IMR-90 (cell line): ENCODE results near the gene GCNT2. TPM values are rescaled to one million over a fixed set of nuclear protein-coding genes. Genes with fewer than 3 reads are reported as not detected.
A peak's percentile ranks its signal among the peaks of the same experiment; 100 is the strongest.

Source experiments
- ATAC-seq: fragments of 200-7000 bp; cut with Tn5 transposase; 2 replicates; pipeline ENCODE4 v1.9.1; 2020; ENCODE audit warnings: low read depth, mild to moderate bottlenecking, moderate library complexity
- BruUV-seq: library from RNA; stranded (reverse); fragments of 400-500 nt; replicated peaks from 2 replicates; lab custom pipeline; 2021; lab: Mats Ljungman, UMichigan
- CTCF ChIA-PET: fragments of 300-600 bp; formaldehyde crosslinking; extraction: SDS; loops from one replicate; lab custom pipeline; 2021; ENCODE audit warnings: antibody characterized with exemption; lab: Yijun Ruan, JAX
- POLR2A ChIA-PET: fragments of 300-600 bp; sonication (Branson Sonifier 250); formaldehyde crosslinking; loops from one replicate; lab custom pipeline; 2022; ENCODE audit warnings: antibody characterized with exemption; ENCODE audit not compliant: unreplicated experiment; lab: Charles Lee
- DNase-seq: peaks from one replicate; pipeline ENCODE4 v3.0.0; 2013
- H2AFZ ChIP-seq: replicated peaks from 2 replicates; pipeline ENCODE3; 2013; ENCODE audit warnings: low read length, mild to moderate bottlenecking; ENCODE audit not compliant: poor library complexity
- H2AK5ac ChIP-seq: 2 replicates; pipeline ENCODE4 v1.6.1; 2013; ENCODE audit warnings: low read depth, low read length, inconsistent platforms
- H2AK9ac ChIP-seq: replicated peaks from 2 replicates; pipeline ENCODE3; 2013; ENCODE audit warnings: mild to moderate bottlenecking, low read depth, low read length, moderate library complexity; ENCODE audit not compliant: poor library complexity
- H2BK120ac ChIP-seq: 2 replicates; pipeline ENCODE4 v1.6.1; 2013; ENCODE audit warnings: low read depth, low read length, inconsistent platforms
- H2BK15ac ChIP-seq: 3 replicates; pipeline ENCODE4 v1.6.1; 2013; ENCODE audit warnings: low read depth, low read length, inconsistent platforms
- H2BK20ac ChIP-seq: 2 replicates; pipeline ENCODE4 v1.6.1; 2013; ENCODE audit warnings: low read depth, mild to moderate bottlenecking, inconsistent platforms, low read length, moderate library complexity
- H2BK5ac ChIP-seq: 2 replicates; pipeline ENCODE4 v1.6.1; 2013; ENCODE audit warnings: mild to moderate bottlenecking, low read depth, low read length, inconsistent platforms; ENCODE audit not compliant: poor library complexity, severe bottlenecking
- H3K14ac ChIP-seq: replicated peaks from 2 replicates; pipeline ENCODE4 v1.6.1; 2013; ENCODE audit warnings: low read depth, low read length, inconsistent platforms
- H3K18ac ChIP-seq: 2 replicates; pipeline ENCODE4 v1.6.1; 2013; ENCODE audit warnings: low read depth, low read length, control low read depth
- H3K23ac ChIP-seq: 2 replicates; pipeline ENCODE4 v1.6.1; 2013; ENCODE audit warnings: low read depth, low read length, inconsistent platforms
- H3K27ac ChIP-seq: 2 replicates; pipeline ENCODE4 v1.5.1; 2013; ENCODE audit warnings: mild to moderate bottlenecking, control low read depth, low read length; ENCODE audit not compliant: insufficient read depth
- H3K27me3 ChIP-seq: 2 replicates; pipeline ENCODE4 v1.6.1; 2013; ENCODE audit warnings: low read length; ENCODE audit not compliant: control insufficient read depth, insufficient read depth
- H3K36me3 ChIP-seq: 2 replicates; pipeline ENCODE4 v1.6.1; 2013; ENCODE audit warnings: low read length, mixed read lengths; ENCODE audit not compliant: control insufficient read depth, insufficient read depth
- H3K4ac ChIP-seq: 2 replicates; pipeline ENCODE4 v1.6.1; 2013; ENCODE audit warnings: low read depth, low read length, inconsistent platforms
- H3K4me1 ChIP-seq: 2 replicates; pipeline ENCODE4 v1.6.1; 2013; ENCODE audit warnings: low read length, mixed read lengths; ENCODE audit not compliant: control insufficient read depth, insufficient read depth
- H3K4me2 ChIP-seq: 2 replicates; pipeline ENCODE4 v1.6.1; 2013; ENCODE audit warnings: low read depth, mild to moderate bottlenecking, control low read depth, low read length, moderate library complexity
- H3K4me3 ChIP-seq: 2 replicates; pipeline ENCODE4 v1.5.1; 2013; ENCODE audit warnings: low read depth, mild to moderate bottlenecking, control low read depth, low read length, moderate library complexity; ENCODE audit not compliant: insufficient read depth
- H3K56ac ChIP-seq: 2 replicates; pipeline ENCODE4 v1.6.1; 2013; ENCODE audit warnings: low read length, inconsistent platforms; ENCODE audit not compliant: insufficient read depth; ENCODE audit errors: extremely low read depth
- H3K79me1 ChIP-seq, 2 experiments: 2 replicates each; pipeline ENCODE4 v1.6.1; 2013; ENCODE audit warnings: low read length in 2 of 2, inconsistent platforms in 1 of 2, low read depth in 1 of 2
- H3K9ac ChIP-seq: 2 replicates; pipeline ENCODE4 v1.6.1; 2013; ENCODE audit warnings: low read depth, low read length, control low read depth
- H3K9me1 ChIP-seq: 2 replicates; pipeline ENCODE4 v1.6.1; 2013; ENCODE audit warnings: low read length, inconsistent platforms; ENCODE audit not compliant: insufficient read depth
- H3K9me3 ChIP-seq: 2 replicates; pipeline ENCODE4 v1.6.1; 2013; ENCODE audit warnings: low read length; ENCODE audit not compliant: control insufficient read depth, insufficient read depth
- H4K20me1 ChIP-seq: 2 replicates; pipeline ENCODE4 v1.6.1; 2013; ENCODE audit warnings: low read length, inconsistent platforms; ENCODE audit not compliant: insufficient read depth
- H4K5ac ChIP-seq: 2 replicates; pipeline ENCODE4 v1.6.1; 2013; ENCODE audit warnings: mild to moderate bottlenecking, low read depth, low read length, control low read depth
- H4K8ac ChIP-seq, 2 experiments: 2 replicates each; pipeline ENCODE4 v1.6.1; 2013; ENCODE audit warnings: low read depth in 2 of 2, low read length in 2 of 2, control low read depth in 1 of 2, inconsistent platforms in 1 of 2
- H4K91ac ChIP-seq: 2 replicates; pipeline ENCODE4 v1.6.1; 2013; ENCODE audit warnings: low read depth, low read length, inconsistent platforms; ENCODE audit not compliant: insufficient read depth
- CEBPB ChIP-seq: IDR thresholded peaks from 2 replicates; pipeline ENCODE4 v1.6.1; 2012; ENCODE audit warnings: low read depth, low read length, improper control_type of control experiment
- FOS ChIP-seq: fragments of 150-350 bp; IDR thresholded peaks from 2 replicates; pipeline ENCODE4 v1.6.1; 2016; ENCODE audit warnings: low read depth, low read length
- WGBS, 2 experiments: methylation state at CpG; one replicate each; pipeline versions ENCODE4 v1.1.5 to v1.1.7; 2013; ENCODE audit warnings: missing lambda C conversion rate in 2 of 2; ENCODE audit not compliant: insufficient read length in 1 of 2; ENCODE audit errors: extremely low coverage in 2 of 2; 5-methylcytosine and 5-hydroxymethylcytosine counted together
- dilution Hi-C: fragments of 300-500 bp; cut with HindIII; formaldehyde crosslinking; loops from one replicate; pipeline ENCODE4 v1.14.3; 2018; ENCODE audit warnings: low sequenced_read_pairs; ENCODE audit not compliant: unreplicated experiment
- in situ Hi-C: fragments of 300-500 bp; cut with MboI; formaldehyde crosslinking; loops from 3 replicates; pipeline ENCODE4 v1.14.3; 2019; ENCODE audit warnings: low sequenced_read_pairs, inconsistent platforms, mixed read lengths
- intact Hi-C: fragments of 100-400 bp; cut with micrococcal nuclease; formaldehyde crosslinking; loops from 2 replicates; pipeline ENCODE4 v1.10.0; 2022
- polyA plus RNA-seq, 3 experiments: library from polyadenylated mRNA; depleted of rRNA; stranded (reverse); fragments of >200 nt; gene quantifications; 2 replicates each; pipeline ENCODE4 v1.2.3, GENCODE V29; 2012; ENCODE audit warnings: low replicate concordance in 1 of 3
- total RNA-seq: library from RNA; depleted of rRNA; stranded (reverse); fragments of >200 nt; gene quantifications from 2 replicates; pipeline ENCODE4 v1.2.3, GENCODE V29; 2012

GCNT2 gene
- total and polyA plus RNA-seq, 2 of the 4 experiments (the other 2 are of a cell fraction) = 0.34 to 0.90 TPM

DNA sequence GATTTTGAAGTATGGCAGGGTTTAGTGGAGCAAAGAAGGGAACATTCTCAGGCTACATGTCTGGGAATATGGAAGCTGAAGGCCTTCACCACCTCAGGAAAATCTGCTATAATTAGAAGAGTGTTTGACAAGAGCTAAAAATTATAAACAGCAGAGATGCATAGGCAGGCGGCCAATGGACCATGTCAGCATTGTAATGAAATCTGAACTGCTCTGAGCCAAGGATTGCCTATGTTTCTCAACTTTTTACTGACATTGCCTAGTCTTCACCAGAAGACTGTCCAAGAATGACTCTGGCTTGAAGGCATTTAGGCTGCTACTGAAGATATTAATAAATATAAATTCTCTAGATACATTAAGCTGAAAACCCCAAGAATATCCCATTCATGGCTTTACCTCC is 89.1 kb downstream of the GCNT2 start:
- Histone ChIP-seq H3K18ac (no peak overlapping the region; the same call in 1 of the 2 replicates), H3K4me3 (no peak overlapping the region), H4K8ac (no peak overlapping the region), H2BK5ac (no peak overlapping the region), H4K5ac (no peak overlapping the region), H3K23ac (no peak overlapping the region), H3K9me1 (0 out of 2 replicates have a peak, but pooled peaks cover 3% of the 10 kb centered on the region), H2AK9ac (no peak overlapping the region), H3K56ac (no peak overlapping the region), H3K14ac (no peak overlapping the region), H4K20me1 (no peaks in the 10 kb centered on the region), H3K4ac (no peak overlapping the region), H2AK5ac (no peak overlapping the region), H3K4me2 (peak overlapping the region; percentile 37; the same call in 1 of the 2 replicates), H3K36me3 (no peaks in the 10 kb centered on the region), H2AFZ (no peak overlapping the region), H2BK20ac (no peak overlapping the region), H3K79me1 (no peaks in the 10 kb centered on the region), H2BK15ac (no peak overlapping the region), H3K9ac (no peak overlapping the region), H3K27ac (no peak overlapping the region), H3K27me3 (no peaks in the 10 kb centered on the region), H3K4me1 (peaks cover 11% of the 10 kb centered on the region), H3K9me3 (peaks cover 2% of the 10 kb centered on the region; the same call in 1 of the 2 replicates), H2BK120ac (no peak overlapping the region), H4K91ac (no peak overlapping the region)
- ATAC-seq (peak; percentile 81), DNase-seq (peak; percentile 68)
- in situ Hi-C loops (no loop called here), intact Hi-C loops (no loop called here), dilution Hi-C loops (no loop called here)
- 0 out of 2 replicates have a peak, but pooled peaks have one; percentile 35 for TF ChIP-seq CEBPB
- TF ChIP-seq FOS = no peak
- no CpG with 5 or more reads among the region's 1 CpG for WGBS, 2 experiments
- CTCF ChIA-PET = interaction anchor here (0.7 kb wide), 2 partner anchors 41 to 99 kb away, joined by 3 read pairs; no protein-coding TSS in a partner anchor
- POLR2A ChIA-PET = no interaction called here
- BruUV-seq = no TSS peak
